Activated B cell treated with CpG ODN at 0.5 μM for 24 hours (primary cell): ENCODE results near the gene GPBAR1. TPM values are rescaled to one million over a fixed set of nuclear protein-coding genes. Genes with fewer than 3 reads are reported as not detected.
A peak's percentile ranks its signal among the peaks of the same experiment; 100 is the strongest.

ENCODE experiments used
- ATAC-seq: fragments of 200-7000 bp; cut with Tn5 transposase; one replicate; pipeline ENCODE4 v1.10.0; 2021; ENCODE audit warnings: low read depth, mild to moderate bottlenecking, moderate library complexity
- CTCF ChIA-PET: fragments of 350-600 bp; sonication (Branson Sonifier 250); formaldehyde crosslinking; loops from one replicate; lab custom pipeline; 2021; ENCODE audit warnings: antibody characterized with exemption; lab: Charles Lee
- POLR2A ChIA-PET: fragments of 350-600 bp; sonication (Branson Sonifier 250); formaldehyde crosslinking; loops from one replicate; lab custom pipeline; 2021; ENCODE audit warnings: antibody characterized with exemption; lab: Charles Lee
- DNase-seq: peaks from one replicate; pipeline ENCODE4 v3.0.0; 2022
- H3K27ac Mint-ChIP-seq: one replicate; pipeline ENCODE4 v1.8.0; 2020; ENCODE audit warnings: mixed read lengths
- H3K27me3 Mint-ChIP-seq: one replicate; pipeline ENCODE4 v1.8.0; 2021; ENCODE audit warnings: mixed read lengths
- H3K36me3 Mint-ChIP-seq: one replicate; pipeline ENCODE4 v1.8.0; 2021; ENCODE audit warnings: low read depth, mixed read lengths
- H3K4me1 Mint-ChIP-seq: one replicate; pipeline ENCODE4 v1.8.0; 2021; ENCODE audit warnings: mixed read lengths
- H3K4me3 Mint-ChIP-seq: one replicate; pipeline ENCODE4 v1.8.0; 2020; ENCODE audit warnings: mild to moderate bottlenecking, mixed read lengths
- H3K9me3 Mint-ChIP-seq: one replicate; pipeline ENCODE4 v1.8.0; 2020; ENCODE audit warnings: mixed read lengths
- intact Hi-C: fragments of 100-400 bp; cut with micrococcal nuclease; formaldehyde crosslinking; loops from one replicate; pipeline ENCODE4 v1.15.1; 2024
- total RNA-seq: library from RNA; stranded (reverse); gene quantifications from 2 replicates; pipeline ENCODE4 v1.2.3, GENCODE V29; 2022
- TF ChIP-seq, protein P1 (sequence below): fragments of 200-600 bp; IDR thresholded peaks from one replicate; pipeline ENCODE4 v1.8.0; 2022; ENCODE audit warnings: antibody characterized with exemption, mild to moderate bottlenecking

Gene GPBAR1
- total RNA-seq, 1 donor from 2014 or later = 0.67 TPM

DNA sequence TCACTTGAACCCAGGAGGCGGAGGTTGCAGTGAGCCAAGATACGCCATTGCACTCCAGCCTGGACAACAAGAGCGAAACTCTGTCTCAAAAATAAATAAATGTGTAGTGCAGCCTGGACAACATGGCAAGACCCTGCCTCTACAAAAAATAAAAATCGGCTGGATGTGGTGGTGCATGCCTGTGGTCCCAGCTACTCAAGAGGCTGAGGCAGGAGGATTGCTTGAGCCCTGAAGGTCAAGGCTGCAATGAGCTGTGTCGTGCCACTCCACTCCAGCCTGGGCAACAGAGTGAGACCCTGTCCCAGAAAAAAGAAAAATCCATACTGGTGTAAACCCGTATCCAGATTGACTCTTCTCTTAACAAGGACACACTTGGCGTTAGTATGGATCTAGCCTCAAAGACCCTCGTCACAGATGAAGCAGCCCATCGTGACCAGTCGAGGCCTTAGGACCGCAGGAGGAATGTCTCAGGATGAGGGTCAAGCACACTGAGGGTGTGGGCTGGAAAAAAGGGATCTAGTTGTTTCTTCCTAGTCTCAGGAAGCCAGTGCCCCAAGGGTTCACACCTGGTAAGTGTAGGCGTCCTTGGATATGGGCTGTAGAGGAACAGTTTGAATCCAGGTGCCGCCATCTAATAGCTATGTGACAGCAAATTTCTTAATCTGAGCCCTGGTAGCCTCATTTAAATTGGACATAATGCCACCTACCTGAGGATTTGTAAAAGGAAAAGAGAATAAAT, 4.0 kb upstream of the GPBAR1 start:
- Mint-ChIP-seq H3K4me3 (peak overlapping the region; percentile 73), H3K36me3 (peaks cover 50% of the 10 kb centered on the region), H3K27me3 (no peaks in the 10 kb centered on the region), H3K4me1 (peaks cover 64% of the 10 kb centered on the region), H3K9me3 (no peaks in the 10 kb centered on the region), H3K27ac (peak overlapping the region; percentile 92)
- ChIA-PET CTCF (interaction anchor here (0.6 to 3.6 kb wide), 16 partner anchors 11 to 291 kb away, joined by 3 to 29 read pairs (median 4); partner anchors contain the start of genes AAMP, ARPC2, CXCR1 and PNKD), POLR2A (interaction anchor here (0.6 to 8.4 kb wide), 12 partner anchors 10 to 1188 kb away, joined by 3 to 94 read pairs (median 4); partner anchors contain the start of genes AAMP, ARPC2 and PNKD)
- TF ChIP-seq, protein P1, sequence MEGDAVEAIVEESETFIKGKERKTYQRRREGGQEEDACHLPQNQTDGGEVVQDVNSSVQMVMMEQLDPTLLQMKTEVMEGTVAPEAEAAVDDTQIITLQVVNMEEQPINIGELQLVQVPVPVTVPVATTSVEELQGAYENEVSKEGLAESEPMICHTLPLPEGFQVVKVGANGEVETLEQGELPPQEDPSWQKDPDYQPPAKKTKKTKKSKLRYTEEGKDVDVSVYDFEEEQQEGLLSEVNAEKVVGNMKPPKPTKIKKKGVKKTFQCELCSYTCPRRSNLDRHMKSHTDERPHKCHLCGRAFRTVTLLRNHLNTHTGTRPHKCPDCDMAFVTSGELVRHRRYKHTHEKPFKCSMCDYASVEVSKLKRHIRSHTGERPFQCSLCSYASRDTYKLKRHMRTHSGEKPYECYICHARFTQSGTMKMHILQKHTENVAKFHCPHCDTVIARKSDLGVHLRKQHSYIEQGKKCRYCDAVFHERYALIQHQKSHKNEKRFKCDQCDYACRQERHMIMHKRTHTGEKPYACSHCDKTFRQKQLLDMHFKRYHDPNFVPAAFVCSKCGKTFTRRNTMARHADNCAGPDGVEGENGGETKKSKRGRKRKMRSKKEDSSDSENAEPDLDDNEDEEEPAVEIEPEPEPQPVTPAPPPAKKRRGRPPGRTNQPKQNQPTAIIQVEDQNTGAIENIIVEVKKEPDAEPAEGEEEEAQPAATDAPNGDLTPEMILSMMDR = no peak
- no peak for DNase-seq
- intact Hi-C loops = loop anchor here (1.0 kb wide), 9 partner anchors 14 to 312 kb away; partner anchors contain the start of genes AAMP, ARPC2, CNOT9 and PNKD
- ATAC-seq = no peak

DNA sequence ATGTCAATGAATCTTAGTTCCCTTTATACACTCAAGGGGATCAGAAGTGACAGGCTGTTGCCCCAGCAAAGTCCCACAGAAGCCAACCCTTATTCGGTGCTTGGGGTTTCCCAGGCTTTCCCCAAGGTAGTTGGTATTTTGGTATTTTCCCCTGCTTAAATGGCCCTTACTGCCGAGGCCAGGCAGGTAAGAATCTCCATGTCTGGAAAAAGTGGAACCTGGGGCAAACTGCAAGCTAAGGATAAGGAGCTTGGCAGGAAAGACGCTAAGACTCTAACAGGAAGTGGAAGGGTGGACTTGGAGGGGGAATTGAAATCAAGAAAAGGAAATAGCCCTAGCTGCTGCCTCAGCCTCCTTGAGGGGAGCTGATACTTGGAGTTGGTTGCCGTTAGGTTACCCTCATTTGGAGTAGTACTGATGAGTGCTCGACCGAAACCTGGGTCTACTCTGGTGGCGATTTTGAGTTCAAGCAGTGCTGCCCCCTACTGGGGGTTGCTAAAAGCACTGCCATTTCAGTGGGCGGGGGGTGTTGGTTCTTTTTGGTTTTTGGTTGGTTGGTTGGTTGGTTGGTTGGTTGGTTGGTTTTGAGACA, 3.3 kb upstream of the GPBAR1 start:
- TF ChIP-seq, protein P1 = no peak
- Mint-ChIP-seq H3K9me3 (no peaks in the 10 kb centered on the region), H3K27ac (peak overlapping the region; percentile 92), H3K27me3 (no peaks in the 10 kb centered on the region), H3K36me3 (peaks cover 43% of the 10 kb centered on the region), H3K4me3 (peak overlapping the region; percentile 73), H3K4me1 (peaks cover 70% of the 10 kb centered on the region)
- POLR2A ChIA-PET = interaction anchor here (0.6 to 8.4 kb wide), 12 partner anchors 9 to 1188 kb away, joined by 3 to 94 read pairs (median 4); partner anchors contain the start of genes AAMP, ARPC2 and PNKD
- DNase-seq (peak; percentile 67), ATAC-seq (peak; percentile 89)
- CTCF ChIA-PET = interaction anchor here (0.6 to 3.6 kb wide), 16 partner anchors 10 to 290 kb away, joined by 3 to 29 read pairs (median 4); partner anchors contain the start of genes AAMP, ARPC2, CXCR1 and PNKD
- intact Hi-C loops = loop anchor here (1.0 kb wide), 9 partner anchors 13 to 311 kb away; partner anchors contain the start of genes AAMP, ARPC2, CNOT9 and PNKD

DNA sequence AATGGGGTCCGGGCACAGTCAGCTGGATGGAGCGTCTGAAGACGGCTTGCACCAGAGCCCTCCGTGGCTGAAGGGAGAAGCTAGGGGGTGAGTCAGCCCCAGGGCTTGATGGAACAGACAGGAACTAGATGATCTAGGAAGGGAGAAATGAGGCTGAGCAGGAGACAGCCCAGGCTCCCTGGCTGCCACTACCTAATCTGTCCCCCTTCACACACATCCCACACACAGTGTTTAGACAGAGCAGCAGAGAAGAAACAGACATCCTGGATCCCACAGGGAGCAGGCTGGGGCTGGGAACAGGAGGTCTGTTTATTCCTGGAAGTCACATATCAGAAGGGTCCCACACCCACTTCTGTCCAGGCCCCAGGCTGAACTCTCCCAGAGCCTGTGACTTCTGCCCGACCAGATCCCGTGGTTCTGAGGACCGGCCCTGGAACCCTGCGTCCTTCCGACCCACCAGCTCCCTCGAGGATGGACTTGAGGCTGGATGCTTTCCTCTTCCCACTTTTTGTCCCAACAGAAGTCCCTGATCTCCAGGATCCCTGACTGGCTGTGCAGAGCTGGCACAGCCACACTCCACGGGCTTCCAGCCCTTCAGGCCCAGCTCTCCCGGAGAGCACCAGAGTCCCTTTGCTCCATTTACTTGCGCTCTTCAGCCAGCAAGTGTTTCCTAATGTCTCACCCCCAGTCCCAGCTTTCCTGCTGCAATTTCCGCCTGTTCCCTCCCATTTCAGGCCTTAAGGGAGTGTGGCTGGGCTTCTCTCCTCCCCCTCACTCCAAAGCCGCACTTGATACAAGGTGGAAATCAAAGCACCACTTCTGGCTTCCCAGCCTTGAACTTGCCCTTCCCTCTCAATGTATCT, 1.5 kb upstream of the GPBAR1 start:
- Mint-ChIP-seq H3K27ac (peak overlapping the region; percentile 92), H3K27me3 (no peaks in the 10 kb centered on the region), H3K4me3 (no peak overlapping the region), H3K4me1 (peaks cover 79% of the 10 kb centered on the region), H3K36me3 (peaks cover 34% of the 10 kb centered on the region), H3K9me3 (no peaks in the 10 kb centered on the region)
- no peak for ATAC-seq
- ChIA-PET CTCF (interaction anchor here (1.4 to 3.6 kb wide), 2 partner anchors 12 to 41 kb away, joined by 4 to 29 read pairs; partner anchors contain the start of genes AAMP and PNKD), POLR2A (interaction anchor here (0.6 to 8.4 kb wide), 4 partner anchors 9 to 41 kb away, joined by 3 to 94 read pairs (median 10); partner anchors contain the start of genes AAMP, ARPC2 and PNKD)
- DNase-seq = no peak
- intact Hi-C loops = no loop called here
- TF ChIP-seq, protein P1 = no peak

DNA sequence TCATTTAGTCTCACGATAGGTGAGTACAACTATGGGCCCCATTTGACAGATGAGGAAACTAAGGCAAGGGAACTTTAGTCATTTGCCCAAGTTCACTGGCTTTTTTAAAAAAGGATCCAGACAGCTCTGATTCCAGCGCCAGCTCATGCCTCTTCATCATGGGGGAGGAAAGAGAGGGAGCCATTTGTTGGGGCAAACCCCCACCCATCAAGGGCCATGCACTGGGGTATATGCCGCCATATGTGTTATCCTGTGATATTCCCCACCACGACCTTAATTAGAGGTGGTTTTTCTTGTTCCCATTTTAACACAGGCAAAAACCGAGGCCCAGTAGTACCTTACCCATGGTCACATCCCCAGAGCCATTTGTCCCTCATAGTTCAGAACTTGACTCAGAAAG, 649 bp upstream of the GPBAR1 start:
- intact Hi-C loops = no loop called here
- DNase-seq (no peak), ATAC-seq (no peak)
- peaks cover 73% of the 10 kb centered on the region for H3K4me1 Mint-ChIP-seq
- no peak overlapping the region for H3K4me3 Mint-ChIP-seq
- ChIA-PET POLR2A (interaction anchor here (0.6 to 8.4 kb wide), 3 partner anchors 10 to 42 kb away, joined by 4 to 94 read pairs (median 14); partner anchors contain the start of genes AAMP, ARPC2 and PNKD), CTCF (interaction anchor here (3.6 kb wide), 1 partner anchor 11 kb away, joined by 29 read pairs; the partner anchor contains the start of genes AAMP and PNKD)
- no peaks in the 10 kb centered on the region for H3K27me3 Mint-ChIP-seq
- H3K36me3 Mint-ChIP-seq = peaks cover 34% of the 10 kb centered on the region
- TF ChIP-seq, protein P1 = no peak
- peak overlapping the region; percentile 79 for H3K27ac Mint-ChIP-seq
- no peaks in the 10 kb centered on the region for H3K9me3 Mint-ChIP-seq
